ENCODE results near the gene SWSAP1. TPM values are rescaled to one million over a fixed set of nuclear protein-coding genes. Genes with fewer than 3 reads are reported as not detected.
"Not testable (repeated sequence)": the region's sequence is repeated elsewhere in the genome, so short reads cannot be mapped to it uniquely, and the experiment has no call there.

SWSAP1 gene
- polyA plus RNA-seq, 1 experiment = 0.88 TPM

GRCh38 chr19:11331502-11331901, 43.0 kb upstream of the SWSAP1 start:
- Histone ChIP-seq H3K9me3 (ENCODE audit: control insufficient read depth, insufficient read depth, low read length) (no peaks in the 10 kb centered on the region), H3K27ac (ENCODE audit: low read depth, low read length) (no peak overlapping the region), H3K4me3 (ENCODE audit: low read depth, low read length) (no peak overlapping the region), H3K27me3 (ENCODE audit: control insufficient read depth, insufficient read depth, low read length) (no peaks in the 10 kb centered on the region)
- TF ChIP-seq CTCF (IDR thresholded peaks at IDR 0.05; ENCODE audit: low read depth, low read length) = no peak
- DNase-seq (ENCODE audit: low read depth, low spot score) = no peak
- ChIA-PET CTCF (interaction anchor here (0.6 to 1.1 kb wide), 3 partner anchors 9 to 59 kb away, joined by 3 to 4 read pairs (median 3); no protein-coding TSS in a partner anchor), POLR2A (interaction anchor here (0.7 kb wide), 1 partner anchor 38 kb away, joined by 6 read pairs; no protein-coding TSS in a partner anchor)

- ChIA-PET POLR2A (no interaction called here), CTCF (interaction anchor here (1.5 kb wide), 1 partner anchor 39 kb away, joined by 3 read pairs; no protein-coding TSS in a partner anchor)
- no peaks in the 10 kb centered on the region for H3K27me3 ChIP-seq (ENCODE audit: control insufficient read depth, insufficient read depth, low read length)
- DNase-seq (ENCODE audit: low read depth, low spot score) = no peak
- H3K4me3 ChIP-seq (ENCODE audit: low read depth, low read length) = no peak overlapping the region
- no peak for TF ChIP-seq CTCF (IDR thresholded peaks at IDR 0.05; ENCODE audit: low read depth, low read length)
- no peaks in the 10 kb centered on the region for H3K9me3 ChIP-seq (ENCODE audit: control insufficient read depth, insufficient read depth, low read length)
- H3K27ac ChIP-seq (ENCODE audit: low read depth, low read length) = no peak overlapping the region
These were observed 41.6 kb upstream of the SWSAP1 start for GRCh38 chr19:11332822-11333221.

GRCh38 chr19:11333838-11334237, 40.6 kb upstream of the SWSAP1 start:
- DNase-seq (ENCODE audit: low read depth, low spot score); POLR2A ChIA-PET; H3K4me3 ChIP-seq (ENCODE audit: low read depth, low read length); H3K9me3 ChIP-seq (ENCODE audit: control insufficient read depth, insufficient read depth, low read length); H3K27ac ChIP-seq (ENCODE audit: low read depth, low read length); H3K27me3 ChIP-seq (ENCODE audit: control insufficient read depth, insufficient read depth, low read length): not testable (repeated sequence)
- CTCF ChIA-PET = interaction anchor here (1.5 kb wide), 1 partner anchor 40 kb away, joined by 3 read pairs; no protein-coding TSS in a partner anchor

- CTCF ChIA-PET = no interaction called here
- DNase-seq (ENCODE audit: low read depth, low spot score) = no peak
- H3K9me3 ChIP-seq (ENCODE audit: control insufficient read depth, insufficient read depth, low read length) = no peaks in the 10 kb centered on the region; the same call in 1 of the 2 replicates
- no peak overlapping the region for H3K4me3 ChIP-seq (ENCODE audit: low read depth, low read length)
- POLR2A ChIA-PET = no interaction called here
- no peak for TF ChIP-seq CTCF (IDR thresholded peaks at IDR 0.05; ENCODE audit: low read depth, low read length)
- no peaks in the 10 kb centered on the region for H3K27me3 ChIP-seq (ENCODE audit: control insufficient read depth, insufficient read depth, low read length)
- no peak overlapping the region for H3K27ac ChIP-seq (ENCODE audit: low read depth, low read length)
These were observed 38.9 kb upstream of the SWSAP1 start for GRCh38 chr19:11335449-11336146.

- ChIA-PET CTCF (no interaction called here), POLR2A (no interaction called here)
- Histone ChIP-seq H3K4me3 (ENCODE audit: low read depth, low read length) (no peak overlapping the region), H3K27me3 (ENCODE audit: control insufficient read depth, insufficient read depth, low read length) (no peaks in the 10 kb centered on the region), H3K27ac (ENCODE audit: low read depth, low read length) (no peak overlapping the region), H3K9me3 (ENCODE audit: control insufficient read depth, insufficient read depth, low read length) (no peaks in the 10 kb centered on the region; the same call in 1 of the 2 replicates)
- DNase-seq (ENCODE audit: low read depth, low spot score) = no peak
- TF ChIP-seq CTCF (IDR thresholded peaks at IDR 0.05; ENCODE audit: low read depth, low read length) = no peak
These were observed 37.4 kb upstream of the SWSAP1 start for GRCh38 chr19:11337080-11337479.
